NCI-H187 treated with DMSO at 0.1 percent for 48 hours (cell line): ENCODE results near the gene SMO.
"Not testable (repeated sequence)": the region's sequence is repeated elsewhere in the genome, so short reads cannot be mapped to it uniquely, and the experiment has no call there.

Experiments
- DNase-seq: peaks from one replicate; lab custom pipeline; 2025; lab: John Stamatoyannopoulos, UW

The SMO gene

GRCh38 chr7:129240119-129240820, 51.8 kb downstream of the SMO start:
- DNase-seq, result no peak

- no peak for DNase-seq
Measured at GRCh38 chr7:129244220-129244619, 55.8 kb downstream of the SMO start.

DNA sequence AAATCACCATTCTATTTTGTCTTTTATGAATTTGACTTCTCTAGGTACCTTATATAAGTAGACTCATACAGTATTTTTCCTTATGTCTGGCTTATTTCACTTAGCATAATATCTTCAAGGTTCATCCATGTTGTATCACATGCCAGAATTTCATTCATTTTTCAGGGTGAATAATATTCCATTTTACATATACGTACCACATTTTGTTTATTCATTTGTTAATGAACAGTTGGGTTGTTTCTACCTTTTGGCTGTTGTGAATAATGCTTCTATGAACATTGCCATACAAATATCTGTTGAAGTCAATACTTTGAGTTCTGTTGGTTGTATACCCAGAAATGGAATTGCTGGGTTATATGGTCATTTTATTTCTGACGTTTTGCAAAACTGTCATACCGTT, 57.1 kb downstream of the SMO start:
- DNase-seq, result no peak

- no peak for DNase-seq
Measured at GRCh38 chr7:129247087-129247486, 58.7 kb downstream of the SMO start.

DNA sequence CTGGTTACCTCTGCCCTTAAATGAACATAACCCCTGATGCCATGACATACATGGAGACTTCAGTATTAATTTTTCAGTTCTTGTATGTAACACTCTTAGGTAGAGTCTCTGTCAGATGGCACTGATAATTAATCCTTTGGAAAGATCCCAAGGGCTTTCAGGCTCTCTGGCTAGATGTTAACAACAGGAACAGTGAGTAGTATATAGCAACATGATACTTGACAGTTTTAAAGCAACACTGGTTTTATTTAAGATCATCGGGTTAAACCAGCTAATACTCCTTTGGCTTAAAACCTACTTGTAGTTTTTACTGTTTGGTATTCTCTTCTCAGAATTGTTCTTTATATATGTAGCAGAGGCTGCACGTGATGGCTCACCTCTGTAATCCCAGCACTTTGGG, 63.7 kb downstream of the SMO start:
- DNase-seq, result no peak

- DNase-seq, result not testable (repeated sequence)
Measured at GRCh38 chr7:129252603-129253002, 64.2 kb downstream of the SMO start.

DNA sequence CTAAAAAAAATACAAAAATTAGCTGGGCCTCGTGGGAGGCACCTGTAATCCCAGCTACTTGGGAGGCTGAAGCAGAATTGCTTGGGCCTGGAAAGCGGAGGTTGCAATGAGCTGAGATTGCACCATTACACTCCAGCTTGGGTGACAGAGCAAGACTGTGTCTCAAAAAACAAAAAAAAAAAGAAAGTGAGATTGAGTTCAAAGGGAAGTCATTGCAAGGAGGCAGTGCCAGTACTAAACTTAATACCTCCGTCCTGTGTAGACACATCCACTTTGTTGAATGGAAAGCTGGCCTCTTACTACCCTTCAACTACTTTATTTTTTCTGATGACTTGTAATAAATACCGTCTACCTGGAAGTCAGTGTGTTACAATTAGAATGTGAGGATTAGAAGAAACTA, 67.4 kb downstream of the SMO start:
- DNase-seq, result no peak

DNA sequence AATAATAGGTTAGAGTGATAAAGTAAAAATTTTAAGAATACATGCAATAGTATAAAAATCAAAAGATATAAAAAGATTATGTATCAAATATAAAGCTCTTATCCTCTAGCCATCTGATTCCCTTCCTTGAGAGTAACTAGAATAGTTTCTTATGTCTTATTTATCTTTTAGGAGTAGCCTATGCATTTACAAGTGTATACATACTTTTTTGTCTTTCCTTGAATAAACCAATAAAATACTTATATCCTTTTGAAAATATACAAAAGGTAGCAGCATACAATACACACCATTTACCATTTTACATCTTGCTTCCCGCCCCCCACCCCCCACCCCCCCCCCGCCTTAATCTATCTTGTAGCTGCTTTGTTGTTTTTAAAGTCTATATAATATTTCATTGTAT, 67.8 kb downstream of the SMO start:
- no peak for DNase-seq

DNA sequence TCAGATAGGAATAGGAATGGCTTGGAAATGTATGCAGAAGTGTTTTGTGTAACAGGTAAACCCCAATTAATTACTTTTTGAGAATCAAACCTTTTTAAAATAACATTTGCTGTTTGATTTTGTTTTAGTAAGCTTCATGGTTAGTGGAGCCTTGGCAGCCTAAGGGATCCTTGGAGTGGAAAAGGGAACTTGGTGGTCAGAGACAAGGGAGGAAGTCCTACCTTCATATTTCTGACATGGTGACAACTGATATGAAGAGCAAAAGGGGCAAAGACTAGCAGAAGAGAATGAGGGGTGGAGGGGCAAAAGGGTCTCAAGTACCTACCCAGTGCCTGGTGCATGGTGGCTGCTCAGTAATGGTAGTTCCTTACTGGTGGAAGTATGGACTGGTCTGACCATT, 68.7 kb downstream of the SMO start:
- no peak for DNase-seq

GRCh38 chr7:129258649-129259389, 70.4 kb downstream of the SMO start:
- no peak for DNase-seq

DNA sequence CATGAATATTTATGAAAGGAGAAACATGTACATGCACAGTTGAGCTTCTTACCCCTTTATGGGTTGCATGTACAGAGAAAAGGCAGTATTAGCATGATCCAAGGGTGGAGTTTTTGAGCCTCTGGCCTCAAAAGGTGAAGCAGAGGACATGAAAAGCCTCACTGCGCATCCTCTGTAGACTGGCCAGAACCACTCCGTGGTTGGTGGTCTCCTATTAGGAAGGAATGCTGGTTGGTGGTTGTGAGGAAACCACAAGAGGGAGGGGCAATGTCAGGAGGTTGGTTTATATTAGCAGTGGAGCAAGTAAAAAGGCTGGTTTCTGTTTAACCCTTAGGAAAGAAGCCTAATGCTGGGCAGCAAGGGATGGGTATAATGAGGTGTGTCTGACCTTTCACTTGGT, 73.9 kb downstream of the SMO start:
- DNase-seq, result no peak
